ENCODE data around the gene GRIN3B. TPM values are rescaled to one million over a fixed set of nuclear protein-coding genes. Genes with fewer than 3 reads are reported as not detected.

Gene GRIN3B
- not detected for total RNA-seq

- H3K27ac ChIP-seq = no peak within 1 kb of the TSS
- no peak within 1 kb of the TSS for H3K4me3 ChIP-seq
- H3K9ac ChIP-seq (ENCODE audit: low read depth in 2 of 2, low read length in 2 of 2) = no peak within 1 kb of the TSS
Observed at GRCh38 chr19:1000095-1000494, at the start of gene GRIN3B. Gene GRIN3B, plus strand, starts transcription at chr19:1000419. Its CDS starts 19 bp downstream, at chr19:1000438.

GRCh38 chr19:952049-952679 is 48.1 kb upstream of the GRIN3B start:
- no peaks in the 10 kb centered on the region for H3K27me3 ChIP-seq
- no peak for TF ChIP-seq CTCF (IDR thresholded peaks at IDR 0.05)
- H3K27ac ChIP-seq = no peak overlapping the region
- no peak overlapping the region for H3K4me3 ChIP-seq
- DNase-seq = no peak
- H3K4me1 ChIP-seq = peaks cover 19% of the 10 kb centered on the region
- no peaks in the 10 kb centered on the region for H3K36me3 ChIP-seq
- peak overlapping the region in 1 of 2 donors; percentile 57 for H3K9ac ChIP-seq (ENCODE audit: low read depth in 2 of 2, low read length in 2 of 2)
- no peaks in the 10 kb centered on the region for H3K9me3 ChIP-seq
- intact Hi-C loops (cut with DNase I) = no loop called here

More at GRCh38 chr19:1000095-1000494, at the start of gene GRIN3B:
- Histone ChIP-seq H3K36me3 (no peaks in the 10 kb centered on the region), H3K9me3 (no peaks in the 10 kb centered on the region), H3K4me1 (peaks cover 7% of the 10 kb centered on the region), H3K27me3 (peaks cover 51% of the 10 kb centered on the region)
- no peak for TF ChIP-seq CTCF (IDR thresholded peaks at IDR 0.05)
- peak; percentile 65 for DNase-seq
- intact Hi-C loops (cut with DNase I) = no loop called here

GRCh38 chr19:952680-953444 is 47.4 kb upstream of the GRIN3B start:
- H3K4me3 ChIP-seq = peak overlapping the region; percentile 8
- no peaks in the 10 kb centered on the region for H3K27me3 ChIP-seq
- TF ChIP-seq CTCF (IDR thresholded peaks at IDR 0.05) = no peak
- peak overlapping the region; percentile 57 to 60 for H3K9ac ChIP-seq (ENCODE audit: low read depth in 2 of 2, low read length in 2 of 2)
- H3K9me3 ChIP-seq = no peaks in the 10 kb centered on the region
- H3K4me1 ChIP-seq = peaks cover 19% of the 10 kb centered on the region
- H3K36me3 ChIP-seq = no peaks in the 10 kb centered on the region
- peak; percentile 53 for DNase-seq
- intact Hi-C loops (cut with DNase I) = no loop called here
- no peak overlapping the region for H3K27ac ChIP-seq

- Histone ChIP-seq H3K9me3 (no peaks in the 10 kb centered on the region), H3K27ac (no peak overlapping the region), H3K36me3 (no peaks in the 10 kb centered on the region), H3K4me1 (peaks cover 19% of the 10 kb centered on the region), H3K9ac (ENCODE audit: low read depth in 2 of 2, low read length in 2 of 2) (no peak overlapping the region), H3K4me3 (no peak overlapping the region), H3K27me3 (no peaks in the 10 kb centered on the region)
- TF ChIP-seq CTCF (IDR thresholded peaks at IDR 0.05) = no peak
- intact Hi-C loops (cut with DNase I) = no loop called here
- DNase-seq = no peak
Observed at GRCh38 chr19:953445-954271, 46.6 kb upstream of the GRIN3B start.

GRCh38 chr19:954272-954671 is 45.9 kb upstream of the GRIN3B start:
- Histone ChIP-seq H3K27me3 (no peaks in the 10 kb centered on the region), H3K9ac (ENCODE audit: low read depth in 2 of 2, low read length in 2 of 2) (no peak overlapping the region), H3K4me1 (peaks cover 19% of the 10 kb centered on the region), H3K27ac (no peak overlapping the region), H3K4me3 (no peak overlapping the region), H3K36me3 (no peaks in the 10 kb centered on the region), H3K9me3 (no peaks in the 10 kb centered on the region)
- no peak for DNase-seq
- TF ChIP-seq CTCF (IDR thresholded peaks at IDR 0.05) = no peak
- intact Hi-C loops (cut with DNase I) = no loop called here

All from colonic mucosa (tissue), 4 donors.